Gastrocnemius medialis (tissue), 4 donors: ENCODE results near the gene EYS.

Experiments used
- POLR2A ChIP-seq, 2 donors: fragments of 450-650 bp; IDR thresholded peaks; one replicate each; pipeline ENCODE4 v1.6.1; 2017; ENCODE audit warnings: antibody characterized with exemption in 2 of 2, mild to moderate bottlenecking in 2 of 2, moderate library complexity in 2 of 2
- TF ChIP-seq, protein P1 (sequence below), 5 experiments: fragments of 450-650 bp in 3 of 5; fragments of 200-600 bp in 2 of 5; sonication (generic) in 2 of 5; IDR thresholded peaks in 4 of 5; conservative IDR thresholded peaks in 1 of 5; 1 replicate in 4 of 5; 2 replicates in 1 of 5; pipeline ENCODE4 v1.5.1; 2016 to 2019; ENCODE audit warnings: antibody characterized with exemption in 5 of 5, mild to moderate bottlenecking in 3 of 5, moderate library complexity in 3 of 5

DNA sequence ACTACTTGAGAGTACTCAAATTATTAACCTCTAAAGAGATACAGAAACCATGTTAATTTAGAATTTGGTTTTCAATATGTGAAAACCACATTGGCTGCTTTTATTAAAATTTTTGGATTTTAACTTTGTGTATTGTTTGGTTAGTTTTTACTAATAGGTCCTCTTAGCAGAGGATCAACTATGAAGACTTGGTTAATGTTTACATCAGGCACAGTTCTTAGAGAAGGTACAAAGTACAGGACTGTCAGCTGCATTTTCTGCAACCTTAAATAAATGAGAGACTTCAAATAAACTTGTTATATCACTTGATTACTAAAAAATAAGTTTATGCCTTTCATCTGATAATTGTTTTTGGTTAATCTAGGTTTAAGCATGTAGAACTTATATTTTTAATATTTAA, 1982.3 kb downstream of the EYS start:
- no peak for TF ChIP-seq POLR2A (IDR thresholded peaks at IDR 0.05)
- TF ChIP-seq, protein P1, sequence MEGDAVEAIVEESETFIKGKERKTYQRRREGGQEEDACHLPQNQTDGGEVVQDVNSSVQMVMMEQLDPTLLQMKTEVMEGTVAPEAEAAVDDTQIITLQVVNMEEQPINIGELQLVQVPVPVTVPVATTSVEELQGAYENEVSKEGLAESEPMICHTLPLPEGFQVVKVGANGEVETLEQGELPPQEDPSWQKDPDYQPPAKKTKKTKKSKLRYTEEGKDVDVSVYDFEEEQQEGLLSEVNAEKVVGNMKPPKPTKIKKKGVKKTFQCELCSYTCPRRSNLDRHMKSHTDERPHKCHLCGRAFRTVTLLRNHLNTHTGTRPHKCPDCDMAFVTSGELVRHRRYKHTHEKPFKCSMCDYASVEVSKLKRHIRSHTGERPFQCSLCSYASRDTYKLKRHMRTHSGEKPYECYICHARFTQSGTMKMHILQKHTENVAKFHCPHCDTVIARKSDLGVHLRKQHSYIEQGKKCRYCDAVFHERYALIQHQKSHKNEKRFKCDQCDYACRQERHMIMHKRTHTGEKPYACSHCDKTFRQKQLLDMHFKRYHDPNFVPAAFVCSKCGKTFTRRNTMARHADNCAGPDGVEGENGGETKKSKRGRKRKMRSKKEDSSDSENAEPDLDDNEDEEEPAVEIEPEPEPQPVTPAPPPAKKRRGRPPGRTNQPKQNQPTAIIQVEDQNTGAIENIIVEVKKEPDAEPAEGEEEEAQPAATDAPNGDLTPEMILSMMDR (IDR thresholded peaks at IDR 0.05 in 4 of 5, conservative IDR thresholded peaks at IDR 0.05 in 1 of 5): no peak
